Activated CD4-positive, alpha-beta T cell treated with anti-CD3 and anti-CD28 coated beads, Interleukin-2, amount 50 U/mL, for 24 hours (primary cell): ENCODE measurements around the gene ACBD6.

Experiments used
- DNase-seq, 2 donors: peaks; one replicate each; pipeline ENCODE4 v3.0.0-alpha.2; 2020; ENCODE audit warnings: low read depth in 1 of 2, low spot score in 1 of 2

Gene ACBD6

DNA sequence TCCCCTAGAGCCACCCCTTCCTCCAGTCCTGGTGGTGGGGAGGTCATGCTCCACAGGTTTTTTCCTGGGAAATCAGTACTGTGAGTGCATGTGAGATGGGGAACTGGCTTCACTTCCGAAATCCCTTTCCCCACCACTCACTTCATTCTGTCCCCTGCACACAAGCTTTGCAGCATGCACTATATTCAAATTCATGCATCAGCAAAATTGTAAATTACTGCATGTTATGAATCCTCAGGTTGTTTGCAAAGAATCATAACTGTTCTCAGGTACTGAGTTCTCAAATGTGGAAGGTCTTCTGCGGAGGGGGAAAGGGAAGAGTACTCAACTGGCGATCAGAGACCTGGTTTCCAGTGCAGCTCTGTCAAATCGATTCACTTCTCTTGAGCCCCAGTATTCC, 230.0 kb downstream of the ACBD6 start:
- no peak for DNase-seq

DNA sequence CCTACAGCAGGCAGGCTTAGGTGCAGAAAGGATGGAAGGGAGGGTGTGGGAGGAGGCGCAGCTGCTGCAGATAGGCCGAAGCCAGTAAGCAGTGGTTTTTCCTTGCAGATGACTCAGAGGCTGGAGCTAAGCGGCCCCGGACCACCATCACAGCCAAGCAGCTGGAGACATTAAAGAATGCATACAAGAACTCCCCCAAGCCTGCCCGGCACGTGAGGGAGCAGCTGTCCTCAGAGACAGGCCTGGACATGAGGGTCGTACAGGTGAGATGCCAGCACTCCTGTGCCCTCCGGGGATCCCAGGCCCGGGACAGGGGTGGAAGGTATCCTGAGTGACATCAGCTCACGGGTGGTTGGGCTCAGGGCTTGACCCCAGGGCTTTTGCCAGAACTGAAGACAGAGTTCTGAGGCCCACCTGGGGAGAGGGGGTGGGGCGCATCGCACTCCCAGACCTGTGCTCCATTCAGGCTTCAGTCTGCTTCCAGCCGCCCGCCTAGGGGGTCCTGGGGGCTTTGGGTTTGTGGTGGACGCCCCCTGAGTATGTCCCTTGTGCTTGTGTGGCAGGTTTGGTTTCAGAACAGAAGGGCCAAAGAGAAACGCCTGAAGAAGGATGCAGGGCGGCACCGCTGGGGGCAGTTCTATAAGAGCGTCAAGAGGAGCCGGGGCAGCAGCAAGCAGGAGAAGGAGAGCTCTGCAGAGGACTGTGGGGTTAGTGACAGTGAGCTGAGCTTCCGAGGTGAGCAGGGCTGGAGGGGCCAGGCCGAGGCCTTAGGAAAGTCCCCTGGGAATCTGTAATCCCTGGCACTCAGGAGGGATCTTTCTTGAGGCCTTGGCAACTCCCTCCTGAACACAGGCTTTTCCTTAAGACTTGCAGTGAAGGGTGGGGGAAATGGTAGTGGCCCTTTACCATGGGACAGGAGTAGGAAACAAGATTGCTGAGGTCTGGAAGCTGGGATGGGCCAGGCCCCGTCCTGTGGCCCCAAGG, 230.8 kb downstream of the ACBD6 start:
- DNase-seq, result no peak

DNA sequence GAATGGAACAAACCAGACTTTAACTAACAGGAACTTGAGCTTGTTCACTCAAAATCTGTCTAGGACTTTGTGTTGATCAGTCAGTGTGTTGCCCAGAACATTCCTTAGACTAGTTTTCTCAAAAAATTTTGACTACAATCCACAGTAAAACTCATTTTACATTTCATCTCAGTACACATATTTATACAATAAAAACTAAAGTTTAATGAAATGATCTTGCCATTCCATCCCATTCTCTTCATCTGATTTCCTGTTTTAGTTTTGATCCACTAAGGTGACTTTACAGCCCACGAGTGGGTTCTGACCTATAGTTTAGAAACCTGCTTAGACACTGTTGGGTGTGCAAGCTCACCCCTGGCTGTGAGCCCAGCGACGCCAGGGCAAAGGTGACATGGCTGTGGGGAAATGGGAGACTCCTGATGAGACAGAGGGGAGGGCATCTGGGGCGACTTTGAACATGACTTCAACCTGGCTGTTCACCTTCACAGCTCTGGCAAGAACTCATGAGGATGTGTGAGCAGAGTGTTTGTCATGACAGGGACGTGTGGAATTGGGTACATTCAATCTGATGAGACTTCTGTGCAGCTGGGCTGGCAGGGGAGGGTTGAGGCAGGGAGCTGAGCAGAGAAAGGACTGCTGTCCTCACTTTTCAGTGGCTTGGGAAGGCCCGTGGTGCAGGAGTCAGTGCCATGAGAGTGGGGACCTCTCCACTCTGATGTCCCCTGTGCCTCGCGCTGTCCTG, 231.7 kb downstream of the ACBD6 start:
- DNase-seq, result no peak

DNA sequence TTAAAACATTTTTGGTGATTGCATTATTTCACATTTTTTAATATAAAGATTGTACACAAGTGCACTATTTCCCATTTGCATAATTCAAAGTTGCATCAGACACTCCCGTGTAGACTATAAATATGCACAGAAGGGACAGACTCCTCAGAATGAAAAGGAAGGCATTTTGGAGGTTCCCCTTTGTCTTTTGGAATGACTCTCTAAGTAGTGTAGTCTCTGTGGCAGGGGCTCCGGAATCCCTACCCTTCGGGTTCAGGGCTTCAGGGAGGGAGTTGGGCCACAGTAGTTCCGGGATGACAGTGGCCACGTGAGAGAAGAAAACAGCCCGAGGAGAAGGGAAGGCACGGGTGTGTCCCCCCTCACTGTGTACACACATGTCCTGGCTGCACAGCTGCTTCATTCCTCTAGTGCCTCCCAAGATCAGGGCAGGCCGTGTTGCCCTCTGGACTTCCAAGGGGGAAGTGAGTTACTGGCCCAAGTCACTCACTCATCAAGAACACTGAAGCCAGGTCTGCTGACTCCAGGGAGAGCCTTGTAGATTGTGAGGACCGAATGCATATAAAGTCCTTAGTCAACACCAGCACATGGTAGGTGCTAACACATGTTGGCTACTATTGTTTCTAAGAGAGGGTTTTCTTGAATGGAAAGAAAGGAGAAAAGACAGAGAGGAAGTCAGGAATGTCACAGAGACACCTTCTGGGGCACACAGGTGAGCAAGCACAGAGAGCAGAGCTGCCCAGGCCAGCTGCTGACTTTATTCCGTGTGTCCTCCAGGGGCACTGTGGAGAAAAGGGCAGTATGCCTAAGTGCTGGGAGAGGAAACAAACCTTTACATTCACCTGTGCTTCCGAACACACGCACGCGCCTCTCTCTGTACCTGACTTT, 232.5 kb downstream of the ACBD6 start:
- DNase-seq, result no peak

DNA sequence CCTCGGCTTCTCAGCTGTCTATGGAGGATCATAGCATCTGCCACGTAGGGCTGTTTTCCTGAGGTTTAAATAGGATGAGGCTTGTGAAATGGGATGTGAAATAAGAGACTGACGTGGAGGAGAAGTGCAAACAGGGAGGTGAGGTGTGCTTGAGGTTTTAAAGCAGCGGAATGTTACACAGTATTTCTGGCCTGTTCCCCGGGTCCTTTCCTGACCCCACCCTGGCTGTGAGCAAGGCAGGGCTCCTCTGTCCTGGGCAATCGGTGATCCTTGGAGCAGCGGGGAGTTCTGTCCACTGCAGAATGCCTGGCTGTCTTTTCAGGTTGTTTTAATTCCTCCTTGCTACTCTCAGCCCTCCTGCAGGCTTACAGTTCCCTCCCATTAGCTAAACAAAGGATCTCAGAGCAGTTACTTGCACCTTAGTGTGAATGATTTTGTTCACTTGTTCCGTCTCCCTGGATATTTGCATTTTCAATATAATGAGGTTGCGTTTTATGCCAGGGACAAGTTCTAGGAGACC, 233.8 kb downstream of the ACBD6 start:
- DNase-seq, result no peak

DNA sequence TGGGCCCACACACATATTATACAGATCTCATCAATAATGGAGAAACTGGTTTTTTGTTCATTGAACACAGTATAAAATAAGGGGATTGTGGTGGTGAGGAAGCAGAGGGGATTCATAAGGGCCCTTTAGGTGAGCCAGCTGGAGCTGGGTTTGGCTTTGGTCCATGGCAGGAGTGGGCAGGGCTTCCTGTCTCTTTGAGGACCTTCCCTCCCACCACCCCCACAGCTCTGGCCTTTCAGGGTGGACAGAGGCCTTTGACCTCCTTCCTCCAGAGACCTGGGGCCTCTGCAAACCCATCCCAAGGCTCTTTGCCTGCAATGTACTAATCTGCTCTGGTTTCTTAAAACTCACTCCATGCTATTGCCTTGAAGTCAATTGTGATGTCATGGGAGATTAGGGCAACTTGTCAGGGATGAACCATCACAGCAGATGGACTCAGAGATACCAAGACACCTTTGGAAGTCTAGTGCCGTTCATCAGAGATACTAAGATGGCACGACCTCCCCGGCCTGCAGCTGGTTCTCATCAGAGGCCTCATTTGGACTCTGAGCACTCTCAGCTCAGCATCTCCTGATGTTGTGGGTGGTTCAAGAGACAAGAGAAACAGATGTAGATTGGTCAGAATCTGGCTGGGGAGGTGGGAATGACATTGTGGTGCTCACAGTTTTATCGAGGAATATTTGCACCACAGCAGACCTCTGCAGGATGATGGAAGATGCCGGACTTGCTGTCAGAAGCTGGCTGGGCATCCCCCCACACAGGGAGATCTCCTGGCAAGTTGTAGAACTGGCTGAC, 234.4 kb downstream of the ACBD6 start:
- DNase-seq, result no peak

DNA sequence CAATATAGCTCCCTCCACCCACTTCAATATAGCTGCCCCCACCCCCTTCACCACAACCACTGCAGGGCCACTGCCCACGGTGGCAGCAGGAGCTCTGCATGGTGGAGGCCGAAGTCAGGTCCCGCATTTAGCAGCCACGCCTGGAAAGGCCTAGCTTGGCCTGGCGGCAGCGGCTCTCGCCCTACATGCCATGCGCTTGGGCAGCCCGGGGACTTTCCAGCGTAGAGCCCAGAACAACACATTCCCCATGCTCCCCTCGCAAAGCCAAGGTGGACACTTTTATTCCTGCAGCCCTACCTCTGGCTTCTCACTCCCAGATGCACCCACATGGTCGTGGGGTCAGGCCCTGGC, 235.2 kb downstream of the ACBD6 start:
- DNase-seq, result no peak

DNA sequence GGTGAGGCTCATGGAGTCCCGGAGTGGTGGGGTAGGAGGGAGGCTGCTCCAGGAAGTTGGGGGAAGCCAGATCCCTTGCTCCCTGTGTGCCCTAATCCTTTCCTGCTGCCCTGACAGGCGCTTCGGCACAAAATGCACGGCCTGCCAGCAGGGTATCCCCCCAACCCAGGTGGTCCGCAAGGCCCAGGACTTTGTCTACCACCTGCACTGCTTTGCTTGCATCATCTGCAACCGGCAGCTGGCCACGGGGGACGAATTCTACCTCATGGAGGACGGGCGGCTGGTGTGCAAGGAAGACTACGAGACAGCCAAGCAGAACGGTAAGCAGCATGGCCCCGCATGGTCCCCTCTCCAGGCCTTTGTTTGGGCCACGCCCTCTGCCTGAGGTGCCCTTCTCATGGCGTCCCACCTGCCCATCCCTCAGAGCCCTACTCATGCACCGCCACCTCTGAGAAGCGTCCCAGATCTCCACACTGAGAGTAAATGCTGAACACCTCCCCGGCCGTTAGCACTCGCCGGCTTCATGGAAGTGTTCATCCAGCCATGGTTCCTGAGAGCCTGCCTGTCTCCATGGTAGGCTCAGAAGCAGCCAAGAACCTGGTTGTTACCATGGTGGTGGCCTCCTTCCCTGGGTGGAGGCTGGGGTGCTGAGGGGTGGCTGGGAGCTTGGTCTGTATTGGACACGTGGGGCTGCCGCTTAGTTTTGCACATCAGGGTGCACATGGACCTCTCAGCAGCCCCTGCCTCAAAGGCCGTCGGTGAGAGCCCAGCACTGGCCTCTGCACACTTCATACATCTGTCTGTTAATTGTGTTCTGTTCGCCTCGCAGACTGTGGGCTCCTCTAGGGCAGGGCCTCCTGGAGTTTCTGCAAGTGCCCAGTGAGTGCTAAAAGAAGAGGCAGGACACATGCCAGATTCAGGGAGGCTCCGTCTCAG, 235.8 kb downstream of the ACBD6 start:
- DNase-seq, result no peak

DNA sequence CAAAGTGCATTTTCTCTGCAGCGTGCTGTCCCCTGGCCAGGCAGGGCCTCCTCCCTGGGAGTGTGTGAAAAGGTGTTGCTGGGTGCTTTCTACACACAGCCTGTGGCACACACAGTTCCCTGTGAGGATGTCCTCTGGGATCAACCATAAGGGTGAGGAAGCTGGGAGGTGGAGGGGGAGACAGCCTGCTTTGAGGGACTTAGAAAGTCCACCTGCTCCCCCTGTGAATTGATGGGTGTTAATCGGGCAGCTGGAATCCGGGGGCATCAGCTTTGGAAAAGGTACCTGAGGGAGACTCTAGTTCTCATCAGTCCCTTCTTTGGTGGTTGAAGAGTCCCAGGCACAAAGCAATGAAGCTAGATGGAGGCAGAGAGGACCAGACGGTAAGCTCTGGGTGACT, 236.5 kb downstream of the ACBD6 start:
- no peak for DNase-seq

DNA sequence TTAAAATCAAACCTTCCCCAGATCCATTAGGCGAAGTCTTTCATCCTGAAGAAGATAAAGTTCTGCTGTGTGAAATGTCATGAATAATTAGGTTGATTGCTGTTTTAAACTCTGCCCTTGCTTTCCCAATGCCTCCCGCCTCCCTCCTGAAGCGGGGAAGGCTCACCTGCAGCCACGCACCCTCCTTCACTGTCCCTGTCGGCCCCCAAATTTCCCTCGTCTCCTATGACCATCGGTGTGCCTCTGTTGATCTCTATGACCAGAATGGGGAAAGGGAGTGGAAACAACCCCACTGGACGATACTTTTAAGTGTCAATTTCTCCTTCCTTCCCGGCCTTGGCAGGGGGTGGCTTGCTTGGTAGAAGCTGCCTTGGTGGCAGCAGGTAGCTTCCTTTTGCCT, 237.2 kb downstream of the ACBD6 start:
- DNase-seq, result no peak

DNA sequence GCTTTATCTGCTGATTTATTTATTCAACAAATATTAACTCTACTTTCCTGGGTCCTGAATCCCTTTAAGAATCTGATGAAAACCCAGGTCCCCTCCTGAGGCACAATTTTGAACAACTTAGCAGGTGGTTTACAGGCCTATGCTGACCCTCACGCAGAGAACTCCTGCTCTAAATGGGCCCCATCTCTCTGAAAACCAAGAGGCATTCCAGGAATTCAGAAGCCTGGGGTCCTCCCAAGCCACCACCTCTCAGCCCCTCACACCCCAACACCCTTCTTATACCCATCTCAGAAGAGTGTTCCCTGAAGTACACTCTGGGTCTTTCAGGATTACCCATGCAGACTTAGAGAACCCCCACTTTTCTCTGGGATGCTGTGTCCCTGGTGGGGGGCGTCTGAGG, 237.8 kb downstream of the ACBD6 start:
- no peak for DNase-seq

DNA sequence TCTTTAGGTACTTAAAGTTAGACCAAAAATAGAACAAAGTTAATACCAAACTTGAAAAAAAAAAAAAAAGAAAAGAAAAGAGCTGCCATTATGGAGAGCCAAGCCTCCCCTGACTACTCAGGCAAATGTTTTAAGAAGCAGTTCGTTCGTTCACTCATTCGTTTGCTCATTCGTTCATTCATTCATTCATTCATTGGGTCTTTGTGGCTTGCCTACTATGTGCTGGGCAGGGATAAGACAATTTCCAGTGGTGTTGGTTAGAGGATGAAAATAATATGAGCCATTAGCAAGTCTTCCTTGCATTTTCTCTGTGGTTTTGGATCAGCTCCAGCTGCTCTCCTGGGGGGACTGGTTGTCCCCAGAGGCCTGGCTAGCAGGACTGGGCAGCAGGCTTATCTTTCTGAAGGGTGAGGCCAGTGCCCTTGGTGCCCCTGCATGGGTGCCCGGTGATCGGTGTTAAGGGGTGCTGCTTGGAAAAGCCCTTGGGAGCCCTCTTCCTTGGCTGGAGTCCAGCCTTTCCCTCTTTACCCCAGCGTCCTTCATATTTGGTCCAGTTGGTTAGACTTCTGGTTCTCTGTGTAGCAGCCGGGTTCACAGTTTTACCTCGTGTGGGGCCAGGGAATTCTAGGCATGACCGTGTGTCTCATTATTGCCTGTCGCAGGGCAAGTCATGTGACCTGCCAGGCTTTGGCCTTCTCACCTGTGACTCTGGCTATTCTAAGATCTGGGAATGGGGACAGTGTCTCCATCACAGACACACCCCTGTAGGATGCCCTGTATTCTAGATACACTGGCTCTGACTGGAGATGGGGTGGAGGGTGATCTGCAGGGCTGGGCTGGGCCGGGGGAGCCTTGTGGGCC, 239.5 kb downstream of the ACBD6 start:
- no peak for DNase-seq

DNA sequence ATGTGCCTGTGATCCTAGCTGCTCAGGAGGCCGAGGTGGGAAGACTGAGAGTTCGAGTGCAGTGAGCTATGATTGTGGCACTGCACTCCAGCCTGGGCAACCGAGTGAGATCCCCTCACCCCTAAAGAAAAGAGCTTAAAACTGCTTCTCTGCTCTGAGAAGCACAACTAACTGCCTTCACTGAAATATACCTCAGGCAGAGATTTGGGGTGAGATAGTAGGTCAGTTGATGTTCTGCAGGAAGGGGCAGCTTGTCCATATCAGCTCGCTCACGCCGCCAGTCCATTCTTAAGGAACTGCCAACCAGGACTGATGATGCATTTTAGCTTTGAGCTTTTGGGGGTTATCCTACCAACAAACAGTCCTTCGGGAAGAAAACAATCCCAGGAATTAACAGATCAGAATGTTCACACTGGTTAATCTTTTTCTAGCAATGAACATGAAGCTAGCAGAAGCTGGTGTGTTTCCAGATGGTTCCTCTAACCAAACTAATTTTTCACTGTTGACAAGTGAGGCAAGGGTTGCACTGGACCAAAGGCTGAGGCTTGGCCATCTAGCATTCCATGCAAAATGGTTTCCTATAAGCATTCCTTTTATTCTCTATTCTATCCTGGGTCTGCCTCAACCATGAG, 240.7 kb downstream of the ACBD6 start:
- no peak for DNase-seq

DNA sequence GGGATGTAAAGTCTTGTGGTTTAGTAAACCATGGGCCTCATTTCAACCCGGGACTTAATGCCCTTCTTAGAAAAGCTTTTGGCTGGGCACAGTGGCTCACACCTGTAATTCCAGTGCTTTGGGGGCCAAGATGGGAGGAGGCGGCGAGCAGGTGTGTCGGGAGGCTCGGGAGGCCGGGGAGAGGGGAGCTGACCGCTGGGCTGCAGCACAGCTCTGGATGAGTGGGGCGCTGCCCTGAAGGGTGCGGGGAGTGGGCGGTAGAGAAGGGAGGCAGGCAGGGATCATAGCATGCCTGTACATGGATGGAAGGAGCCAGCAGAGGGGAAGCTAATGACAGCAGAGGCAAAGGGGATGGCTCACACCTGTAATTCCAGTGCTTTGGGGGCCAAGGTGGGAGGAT, 241.3 kb downstream of the ACBD6 start:
- DNase-seq, result no peak

DNA sequence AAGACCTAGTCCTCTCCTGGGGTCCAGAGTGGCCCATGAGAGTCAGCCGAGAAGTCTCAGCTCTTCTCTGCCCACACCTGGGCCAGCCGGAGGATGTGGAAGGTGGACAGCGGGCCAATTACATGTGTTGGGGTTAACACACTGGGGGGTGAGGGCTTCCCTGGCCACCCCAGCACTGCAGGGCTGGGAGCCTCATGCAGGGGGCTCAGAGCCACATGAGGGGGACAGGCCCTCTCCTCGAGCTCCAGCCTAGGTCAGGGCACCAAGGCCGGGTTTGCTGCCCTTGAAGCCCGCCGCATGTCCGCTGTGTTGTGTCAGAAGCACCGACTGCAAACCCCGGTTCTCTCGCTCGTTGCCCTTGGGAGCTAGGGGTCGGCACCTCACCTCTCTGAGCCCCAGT, 241.8 kb downstream of the ACBD6 start:
- no peak for DNase-seq

DNA sequence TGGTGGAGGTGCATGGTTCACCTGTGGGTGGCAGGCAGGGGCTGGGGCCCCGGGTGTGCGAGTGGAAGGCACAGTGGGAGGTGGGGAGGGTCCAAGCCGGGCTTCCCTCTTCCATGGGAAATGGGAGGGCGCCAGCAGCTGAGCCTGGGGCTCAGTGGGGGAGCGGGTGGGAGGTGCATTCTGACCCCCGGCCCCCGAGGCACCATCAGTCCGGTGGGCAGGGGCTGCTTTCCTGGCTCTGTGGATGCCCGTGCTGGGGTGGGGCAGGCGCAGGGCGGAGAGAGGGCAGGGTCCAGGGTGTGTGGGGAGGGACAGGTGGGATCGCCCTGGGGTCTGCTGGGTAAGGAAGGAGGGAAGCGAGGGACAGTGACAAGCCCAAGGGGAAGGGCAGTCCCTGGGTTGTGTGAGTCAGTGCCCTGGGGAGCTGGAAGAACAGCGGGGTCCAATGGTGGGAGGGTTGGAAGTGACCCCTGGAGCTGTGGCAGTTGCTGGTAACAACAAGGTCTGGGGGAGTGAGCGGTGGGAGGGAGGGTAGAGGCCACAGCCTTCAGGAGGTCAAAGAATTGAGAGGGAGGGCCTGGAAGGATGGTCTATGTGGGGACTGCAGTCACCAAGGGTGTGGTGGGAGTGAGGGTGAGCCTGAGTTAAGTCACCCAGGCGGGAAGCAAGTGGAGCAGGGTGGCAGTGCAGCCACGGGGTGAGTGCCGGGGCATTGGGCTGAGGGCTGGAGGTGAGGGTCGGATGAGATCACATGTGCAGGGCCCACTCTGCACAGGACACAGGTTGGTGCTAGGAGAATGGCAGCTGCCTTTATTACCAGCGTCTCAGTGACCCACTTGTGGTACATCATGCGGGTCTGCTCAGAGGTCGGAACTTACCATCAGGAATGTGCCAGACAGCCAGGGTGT, 242.7 kb downstream of the ACBD6 start:
- no peak for DNase-seq

DNA sequence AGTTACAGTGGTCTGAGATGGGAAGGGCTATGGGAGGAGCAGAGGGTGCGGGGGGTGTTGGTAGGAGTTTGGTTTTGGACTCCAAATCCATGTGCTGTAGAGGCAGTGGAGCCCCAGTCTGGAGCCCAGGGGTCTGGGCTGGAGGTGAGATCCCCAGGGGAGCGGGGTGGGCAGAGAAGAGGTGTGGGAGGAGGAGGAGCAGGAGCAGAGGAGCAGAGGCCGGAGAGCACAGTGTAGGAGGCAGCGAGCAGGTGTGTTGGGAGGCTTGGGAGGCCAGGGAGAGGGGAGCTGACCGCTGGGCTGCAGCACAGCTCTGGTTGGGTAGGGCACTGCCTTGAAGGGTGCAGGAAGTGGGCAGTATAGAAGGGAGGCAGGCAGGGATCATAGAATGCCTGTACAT, 243.4 kb downstream of the ACBD6 start:
- no peak for DNase-seq
